Measurements from ENCODE around the gene SBNO2. TPM values are rescaled to one million over a fixed set of nuclear protein-coding genes. Genes with fewer than 3 reads are reported as not detected.
A peak's percentile ranks its signal among the peaks of the same experiment; 100 is the strongest.

Gene SBNO2
- total and polyA plus RNA-seq, 9 of the 15 experiments (the other 6 are each of a cell fraction or from before 2014, with no cell fraction given): 0.01 to 46.2 (median 6.7) TPM

DNA sequence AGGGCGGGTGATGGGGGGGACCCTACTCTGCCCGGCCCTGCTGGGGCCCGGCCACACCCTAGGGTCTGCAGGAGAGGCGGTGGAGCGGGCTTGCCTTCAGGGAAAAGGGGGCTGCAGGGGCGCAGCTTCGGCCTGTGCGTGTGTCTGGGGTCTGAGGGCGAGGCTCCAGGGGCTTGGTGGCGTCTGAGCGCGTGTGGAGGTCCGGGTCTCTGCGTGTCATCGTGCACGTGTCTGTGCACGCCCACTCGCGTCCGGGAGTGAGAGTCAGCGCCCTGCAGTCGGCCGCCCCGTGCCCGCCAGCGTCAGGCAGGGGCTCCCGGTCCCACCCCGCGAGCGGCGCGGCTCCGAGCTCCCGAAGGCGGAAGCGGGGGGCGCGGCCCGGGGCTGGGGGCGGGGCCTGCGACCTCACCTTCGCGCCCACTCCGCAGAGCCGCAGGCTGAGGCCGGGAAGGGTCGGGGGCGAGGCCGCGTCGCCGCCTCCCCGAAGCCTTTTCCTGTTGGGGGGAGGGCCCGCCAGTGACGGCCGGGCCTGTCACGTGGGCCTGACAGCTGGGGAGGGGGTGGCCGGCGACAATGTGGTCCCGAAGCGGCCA lies 107.2 kb downstream of the SBNO2 start, which contains the start of gene ARHGAP45 (continued):
- TF ChIP-seq, protein P1, sequence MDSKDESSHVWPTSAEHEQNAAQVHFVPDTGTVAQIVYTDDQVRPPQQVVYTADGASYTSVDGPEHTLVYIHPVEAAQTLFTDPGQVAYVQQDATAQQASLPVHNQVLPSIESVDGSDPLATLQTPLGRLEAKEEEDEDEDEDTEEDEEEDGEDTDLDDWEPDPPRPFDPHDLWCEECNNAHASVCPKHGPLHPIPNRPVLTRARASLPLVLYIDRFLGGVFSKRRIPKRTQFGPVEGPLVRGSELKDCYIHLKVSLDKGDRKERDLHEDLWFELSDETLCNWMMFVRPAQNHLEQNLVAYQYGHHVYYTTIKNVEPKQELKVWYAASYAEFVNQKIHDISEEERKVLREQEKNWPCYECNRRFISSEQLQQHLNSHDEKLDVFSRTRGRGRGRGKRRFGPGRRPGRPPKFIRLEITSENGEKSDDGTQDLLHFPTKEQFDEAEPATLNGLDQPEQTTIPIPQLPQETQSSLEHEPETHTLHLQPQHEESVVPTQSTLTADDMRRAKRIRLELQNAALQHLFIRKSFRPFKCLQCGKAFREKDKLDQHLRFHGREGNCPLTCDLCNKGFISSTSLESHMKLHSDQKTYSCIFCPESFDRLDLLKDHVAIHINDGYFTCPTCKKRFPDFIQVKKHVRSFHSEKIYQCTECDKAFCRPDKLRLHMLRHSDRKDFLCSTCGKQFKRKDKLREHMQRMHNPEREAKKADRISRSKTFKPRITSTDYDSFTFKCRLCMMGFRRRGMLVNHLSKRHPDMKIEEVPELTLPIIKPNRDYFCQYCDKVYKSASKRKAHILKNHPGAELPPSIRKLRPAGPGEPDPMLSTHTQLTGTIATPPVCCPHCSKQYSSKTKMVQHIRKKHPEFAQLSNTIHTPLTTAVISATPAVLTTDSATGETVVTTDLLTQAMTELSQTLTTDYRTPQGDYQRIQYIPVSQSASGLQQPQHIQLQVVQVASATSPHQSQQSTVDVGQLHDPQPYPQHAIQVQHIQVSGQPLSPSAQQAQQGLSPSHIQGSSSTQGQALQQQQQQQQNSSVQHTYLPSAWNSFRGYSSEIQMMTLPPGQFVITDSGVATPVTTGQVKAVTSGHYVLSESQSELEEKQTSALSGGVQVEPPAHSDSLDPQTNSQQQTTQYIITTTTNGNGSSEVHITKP (IDR thresholded peaks at IDR 0.05; ENCODE audit: partially characterized antibody): no peak
- TF ChIP-seq MTA3 (IDR thresholded peaks at IDR 0.05; ENCODE audit: borderline replicate concordance): no peak
- no peak for TF ChIP-seq RBM15 (IDR thresholded peaks at IDR 0.05; ENCODE audit: insufficient read depth, low read length)
- TF ChIP-seq TGIF2 (CRISPR knock-in tag; IDR thresholded peaks at IDR 0.05): 0 out of 2 replicates have a peak, but pooled peaks have one; percentile 17
- TF ChIP-seq, protein P2, sequence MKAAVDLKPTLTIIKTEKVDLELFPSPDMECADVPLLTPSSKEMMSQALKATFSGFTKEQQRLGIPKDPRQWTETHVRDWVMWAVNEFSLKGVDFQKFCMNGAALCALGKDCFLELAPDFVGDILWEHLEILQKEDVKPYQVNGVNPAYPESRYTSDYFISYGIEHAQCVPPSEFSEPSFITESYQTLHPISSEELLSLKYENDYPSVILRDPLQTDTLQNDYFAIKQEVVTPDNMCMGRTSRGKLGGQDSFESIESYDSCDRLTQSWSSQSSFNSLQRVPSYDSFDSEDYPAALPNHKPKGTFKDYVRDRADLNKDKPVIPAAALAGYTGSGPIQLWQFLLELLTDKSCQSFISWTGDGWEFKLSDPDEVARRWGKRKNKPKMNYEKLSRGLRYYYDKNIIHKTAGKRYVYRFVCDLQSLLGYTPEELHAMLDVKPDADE (conservative IDR thresholded peaks at IDR 0.05; ENCODE audit: control insufficient read depth, low read depth, low read length): 0 out of 2 replicates have a peak, but pooled peaks have one; percentile 60
- peak; percentile 74 for TF ChIP-seq BHLHE40 (IDR thresholded peaks at IDR 0.05; ENCODE audit: low read length)
- no peak for TF ChIP-seq LEF1 (IDR thresholded peaks at IDR 0.05)
- TF ChIP-seq, protein P3, sequence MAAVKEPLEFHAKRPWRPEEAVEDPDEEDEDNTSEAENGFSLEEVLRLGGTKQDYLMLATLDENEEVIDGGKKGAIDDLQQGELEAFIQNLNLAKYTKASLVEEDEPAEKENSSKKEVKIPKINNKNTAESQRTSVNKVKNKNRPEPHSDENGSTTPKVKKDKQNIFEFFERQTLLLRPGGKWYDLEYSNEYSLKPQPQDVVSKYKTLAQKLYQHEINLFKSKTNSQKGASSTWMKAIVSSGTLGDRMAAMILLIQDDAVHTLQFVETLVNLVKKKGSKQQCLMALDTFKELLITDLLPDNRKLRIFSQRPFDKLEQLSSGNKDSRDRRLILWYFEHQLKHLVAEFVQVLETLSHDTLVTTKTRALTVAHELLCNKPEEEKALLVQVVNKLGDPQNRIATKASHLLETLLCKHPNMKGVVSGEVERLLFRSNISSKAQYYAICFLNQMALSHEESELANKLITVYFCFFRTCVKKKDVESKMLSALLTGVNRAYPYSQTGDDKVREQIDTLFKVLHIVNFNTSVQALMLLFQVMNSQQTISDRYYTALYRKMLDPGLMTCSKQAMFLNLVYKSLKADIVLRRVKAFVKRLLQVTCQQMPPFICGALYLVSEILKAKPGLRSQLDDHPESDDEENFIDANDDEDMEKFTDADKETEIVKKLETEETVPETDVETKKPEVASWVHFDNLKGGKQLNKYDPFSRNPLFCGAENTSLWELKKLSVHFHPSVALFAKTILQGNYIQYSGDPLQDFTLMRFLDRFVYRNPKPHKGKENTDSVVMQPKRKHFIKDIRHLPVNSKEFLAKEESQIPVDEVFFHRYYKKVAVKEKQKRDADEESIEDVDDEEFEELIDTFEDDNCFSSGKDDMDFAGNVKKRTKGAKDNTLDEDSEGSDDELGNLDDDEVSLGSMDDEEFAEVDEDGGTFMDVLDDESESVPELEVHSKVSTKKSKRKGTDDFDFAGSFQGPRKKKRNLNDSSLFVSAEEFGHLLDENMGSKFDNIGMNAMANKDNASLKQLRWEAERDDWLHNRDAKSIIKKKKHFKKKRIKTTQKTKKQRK (IDR thresholded peaks at IDR 0.05; ENCODE audit: borderline replicate concordance, low read depth, low read length): no peak
- no peak for TF ChIP-seq RBM22 (IDR thresholded peaks at IDR 0.05; ENCODE audit: low read depth, low read length, poor library complexity, severe bottlenecking)
- TF ChIP-seq GABPB1 (CRISPR knock-in tag; IDR thresholded peaks at IDR 0.05): 0 out of 2 replicates have a peak, but pooled peaks have one; percentile 37
- TF ChIP-seq HDAC1 (IDR thresholded peaks at IDR 0.05): peak in 1 of 2 experiments; percentile 55; a peak in 1 of 4 replicates
- TF ChIP-seq, protein P4, sequence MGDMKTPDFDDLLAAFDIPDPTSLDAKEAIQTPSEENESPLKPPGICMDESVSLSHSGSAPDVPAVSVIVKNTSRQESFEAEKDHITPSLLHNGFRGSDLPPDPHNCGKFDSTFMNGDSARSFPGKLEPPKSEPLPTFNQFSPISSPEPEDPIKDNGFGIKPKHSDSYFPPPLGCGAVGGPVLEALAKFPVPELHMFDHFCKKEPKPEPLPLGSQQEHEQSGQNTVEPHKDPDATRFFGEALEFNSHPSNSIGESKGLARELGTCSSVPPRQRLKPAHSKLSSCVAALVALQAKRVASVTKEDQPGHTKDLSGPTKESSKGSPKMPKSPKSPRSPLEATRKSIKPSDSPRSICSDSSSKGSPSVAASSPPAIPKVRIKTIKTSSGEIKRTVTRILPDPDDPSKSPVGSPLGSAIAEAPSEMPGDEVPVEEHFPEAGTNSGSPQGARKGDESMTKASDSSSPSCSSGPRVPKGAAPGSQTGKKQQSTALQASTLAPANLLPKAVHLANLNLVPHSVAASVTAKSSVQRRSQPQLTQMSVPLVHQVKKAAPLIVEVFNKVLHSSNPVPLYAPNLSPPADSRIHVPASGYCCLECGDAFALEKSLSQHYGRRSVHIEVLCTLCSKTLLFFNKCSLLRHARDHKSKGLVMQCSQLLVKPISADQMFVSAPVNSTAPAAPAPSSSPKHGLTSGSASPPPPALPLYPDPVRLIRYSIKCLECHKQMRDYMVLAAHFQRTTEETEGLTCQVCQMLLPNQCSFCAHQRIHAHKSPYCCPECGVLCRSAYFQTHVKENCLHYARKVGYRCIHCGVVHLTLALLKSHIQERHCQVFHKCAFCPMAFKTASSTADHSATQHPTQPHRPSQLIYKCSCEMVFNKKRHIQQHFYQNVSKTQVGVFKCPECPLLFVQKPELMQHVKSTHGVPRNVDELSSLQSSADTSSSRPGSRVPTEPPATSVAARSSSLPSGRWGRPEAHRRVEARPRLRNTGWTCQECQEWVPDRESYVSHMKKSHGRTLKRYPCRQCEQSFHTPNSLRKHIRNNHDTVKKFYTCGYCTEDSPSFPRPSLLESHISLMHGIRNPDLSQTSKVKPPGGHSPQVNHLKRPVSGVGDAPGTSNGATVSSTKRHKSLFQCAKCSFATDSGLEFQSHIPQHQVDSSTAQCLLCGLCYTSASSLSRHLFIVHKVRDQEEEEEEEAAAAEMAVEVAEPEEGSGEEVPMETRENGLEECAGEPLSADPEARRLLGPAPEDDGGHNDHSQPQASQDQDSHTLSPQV (IDR thresholded peaks at IDR 0.05): no peak
- no peak for TF ChIP-seq CREB1 (IDR thresholded peaks at IDR 0.05)
- TF ChIP-seq CREB1 (CRISPR knock-in tag; IDR thresholded peaks at IDR 0.05): 0 out of 2 replicates have a peak, but pooled peaks have one; percentile 21
- no peak for TF ChIP-seq HLTF (IDR thresholded peaks at IDR 0.05)
